HEK293T (cell line): Measurements from ENCODE around the gene FN3K.

ENCODE experiments used
- BHLHE40 ChIP-seq: fragments of 450-650 bp; IDR thresholded peaks from 2 replicates; pipeline ENCODE4 v1.6.1; 2016; ENCODE audit warnings: mild to moderate bottlenecking, moderate library complexity, borderline replicate concordance
- ELF4 ChIP-seq: fragments of 450-650 bp; IDR thresholded peaks from 2 replicates; pipeline ENCODE4 v1.6.1; 2017; ENCODE audit warnings: antibody characterized with exemption
- FOXA1 ChIP-seq: fragments of 450-650 bp; IDR thresholded peaks from 2 replicates; pipeline ENCODE4 v1.6.1; 2016; ENCODE audit warnings: mild to moderate bottlenecking
- FOXK2 ChIP-seq: fragments of 450-650 bp; IDR thresholded peaks from 2 replicates; pipeline ENCODE4 v1.6.1; 2016; ENCODE audit warnings: mild to moderate bottlenecking
- L3MBTL2 ChIP-seq: fragments of 450-650 bp; conservative IDR thresholded peaks from 2 replicates; pipeline ENCODE4 v1.6.1; 2016; ENCODE audit warnings: mild to moderate bottlenecking
- NFRKB ChIP-seq: fragments of 450-650 bp; IDR thresholded peaks from 2 replicates; pipeline ENCODE4 v1.6.1; 2016; ENCODE audit warnings: mild to moderate bottlenecking, moderate library complexity
- SP1 ChIP-seq: fragments of 450-650 bp; IDR thresholded peaks from 2 replicates; pipeline ENCODE4 v1.6.1; 2017
- SUZ12 ChIP-seq: fragments of 450-650 bp; IDR thresholded peaks from 2 replicates; pipeline ENCODE4 v1.6.1; 2016; ENCODE audit warnings: mild to moderate bottlenecking

DNA sequence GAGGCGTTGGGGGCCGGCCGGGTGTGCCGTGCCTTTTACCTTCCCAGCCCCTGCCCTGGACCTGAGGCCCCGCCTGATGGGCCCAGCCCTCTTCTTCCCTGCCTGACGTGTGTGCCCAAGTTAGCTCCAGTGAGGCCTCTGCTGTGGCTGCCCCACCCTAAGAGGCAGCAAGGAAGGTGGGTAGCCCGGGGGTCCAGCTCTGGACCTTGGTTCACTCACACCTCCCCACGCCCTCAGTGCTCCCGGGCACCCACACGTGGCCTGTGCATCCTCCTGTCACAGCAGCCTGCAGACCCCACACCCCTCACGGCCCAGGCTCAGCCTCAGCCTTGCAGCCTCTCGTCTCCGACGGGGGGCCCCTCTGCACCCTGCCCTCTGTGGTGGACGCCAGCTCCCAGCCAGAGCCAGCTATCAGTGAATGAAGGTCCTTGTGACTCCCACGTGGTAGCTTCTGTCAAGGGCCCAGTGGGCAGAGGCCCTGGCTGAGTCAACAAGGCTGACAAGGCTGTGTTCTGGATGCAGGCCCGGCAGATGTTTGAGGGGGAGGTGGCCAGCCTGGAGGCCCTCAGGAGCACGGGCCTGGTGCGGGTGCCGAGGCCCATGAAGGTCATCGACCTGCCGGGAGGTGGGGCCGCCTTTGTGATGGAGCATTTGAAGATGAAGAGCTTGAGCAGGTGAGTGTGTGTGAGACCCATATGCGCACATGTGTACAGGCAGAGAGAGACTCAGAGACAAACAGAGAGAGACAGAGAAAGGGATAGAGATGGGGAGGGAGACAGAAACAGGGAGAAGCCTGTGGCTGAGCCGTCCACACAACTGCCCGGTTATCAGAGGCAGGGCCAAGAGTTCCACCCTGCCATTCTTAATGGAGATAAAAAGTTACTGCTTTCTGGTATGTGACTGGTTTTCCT, 2.8 kb downstream of the FN3K start:
- TF ChIP-seq BHLHE40 = no peak
- TF ChIP-seq NFRKB = no peak
- TF ChIP-seq ELF4 = no peak
- no peak for TF ChIP-seq SUZ12
- no peak for TF ChIP-seq SP1
- no peak for TF ChIP-seq L3MBTL2
- TF ChIP-seq FOXA1 = no peak
- TF ChIP-seq FOXK2 = no peak
